ENCODE measurements around the gene NPM1. TPM values are rescaled to one million over a fixed set of nuclear protein-coding genes. Genes with fewer than 3 reads are reported as not detected.
"Not testable (repeated sequence)": the region's sequence is repeated elsewhere in the genome, so short reads cannot be mapped to it uniquely, and the experiment has no call there.

Gene NPM1
- total RNA-seq, 1 donor from 2014 or later, result 420 TPM

- no peak for ATAC-seq
- no peak for DNase-seq
- intact Hi-C loops (cut with micrococcal nuclease), result no loop called here
Measured at GRCh38 chr5:171379961-171380360, 7.7 kb upstream of the NPM1 start.

GRCh38 chr5:171384416-171384815, 3.2 kb upstream of the NPM1 start:
- DNase-seq; ATAC-seq; intact Hi-C loops (cut with micrococcal nuclease): not testable (repeated sequence)

DNA sequence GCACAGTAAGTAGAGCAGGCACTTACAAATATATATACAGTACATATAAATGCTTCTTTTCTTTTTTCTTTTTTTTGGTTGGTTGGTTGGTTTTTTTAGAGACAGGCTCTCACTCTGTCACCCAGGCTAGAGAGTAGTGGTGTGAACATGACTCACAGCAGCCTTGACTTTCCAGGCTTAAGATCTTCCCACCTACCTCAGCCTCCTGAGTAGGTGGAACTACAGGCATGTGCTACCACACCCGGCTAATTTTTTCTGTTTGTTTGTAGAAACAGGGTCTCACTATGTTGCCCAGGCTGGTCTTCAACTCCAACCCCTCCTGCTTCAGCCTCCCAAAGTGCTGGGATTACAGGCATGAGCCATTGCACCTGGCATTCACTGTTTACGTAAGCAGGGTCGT, 2.6 kb upstream of the NPM1 start:
- intact Hi-C loops (cut with micrococcal nuclease); ATAC-seq; DNase-seq: not testable (repeated sequence)

DNA sequence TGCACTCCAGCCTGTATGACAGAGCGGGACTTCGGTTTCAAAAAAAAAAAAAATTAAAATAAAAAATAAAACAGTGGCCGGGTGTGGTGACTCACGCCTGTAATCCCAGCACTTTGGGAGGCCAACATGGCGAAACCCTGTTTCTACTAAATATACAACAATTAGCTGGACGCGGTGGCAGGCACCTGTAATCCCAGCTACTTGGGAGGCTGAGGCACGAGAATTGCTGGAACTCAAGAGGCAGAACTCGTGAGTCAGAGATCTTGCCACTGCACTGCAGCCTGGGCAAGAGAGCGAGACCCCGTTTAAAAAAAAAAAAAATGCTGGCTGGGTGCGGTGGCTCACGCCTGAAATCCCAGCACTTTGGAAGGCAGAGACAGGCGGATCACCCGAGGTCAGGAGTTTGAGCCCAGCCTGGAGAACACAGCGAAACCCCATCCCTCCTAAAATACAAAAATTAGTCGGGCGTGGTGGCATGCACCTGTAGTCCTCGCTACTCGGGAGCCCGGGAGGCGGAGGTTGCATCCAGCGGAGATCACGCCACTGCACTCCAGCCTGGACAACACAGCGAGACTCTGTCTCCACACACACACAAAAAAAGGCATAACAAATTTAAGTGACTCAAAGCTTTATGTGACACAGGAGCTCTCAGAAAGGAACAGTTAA, 1.5 kb upstream of the NPM1 start:
- intact Hi-C loops (cut with micrococcal nuclease), result no loop called here
- DNase-seq, result no peak
- no peak for ATAC-seq

GRCh38 chr5:171386861-171387344, 746 bp upstream of the NPM1 start:
- intact Hi-C loops (cut with micrococcal nuclease), result no loop called here
- DNase-seq (no peak), ATAC-seq (no peak)

GRCh38 chr5:171387970-171388815, 544 bp downstream of the NPM1 start:
- DNase-seq (peak; percentile 81), ATAC-seq (peak; percentile 50)
- intact Hi-C loops (cut with micrococcal nuclease), result no loop called here

DNA sequence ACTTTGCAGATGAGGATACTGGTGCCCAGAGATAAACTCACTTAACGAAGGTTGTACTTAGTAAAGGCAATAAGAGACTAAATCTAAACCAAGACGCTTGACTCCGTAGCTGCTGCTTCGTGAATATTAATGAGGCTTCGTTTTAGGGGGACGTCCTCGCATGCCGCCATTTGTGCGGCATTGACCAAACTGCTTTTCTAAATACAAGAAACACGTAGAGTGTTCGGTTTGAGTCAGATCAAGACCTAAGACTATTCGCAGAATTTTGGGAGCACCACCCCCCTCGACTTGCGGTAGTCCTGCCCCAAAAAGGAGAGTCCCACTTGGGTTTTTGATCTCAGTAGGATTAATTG, 1.1 kb downstream of the NPM1 start:
- intact Hi-C loops (cut with micrococcal nuclease), result no loop called here
- no peak for ATAC-seq
- DNase-seq, result no peak

GRCh38 chr5:171390883-171391677, 3.4 kb downstream of the NPM1 start:
- DNase-seq (no peak), ATAC-seq (no peak)
- intact Hi-C loops (cut with micrococcal nuclease), result no loop called here

GRCh38 chr5:171391996-171392577, 4.4 kb downstream of the NPM1 start:
- ATAC-seq (no peak), DNase-seq (no peak)
- intact Hi-C loops (cut with micrococcal nuclease), result no loop called here

- no peak for ATAC-seq
- intact Hi-C loops (cut with micrococcal nuclease), result no loop called here
- no peak for DNase-seq
Measured at GRCh38 chr5:171392585-171393159, 5.0 kb downstream of the NPM1 start.

GRCh38 chr5:171395042-171395441, 7.4 kb downstream of the NPM1 start:
- no peak for DNase-seq
- intact Hi-C loops (cut with micrococcal nuclease), result no loop called here
- ATAC-seq, result no peak

DNA sequence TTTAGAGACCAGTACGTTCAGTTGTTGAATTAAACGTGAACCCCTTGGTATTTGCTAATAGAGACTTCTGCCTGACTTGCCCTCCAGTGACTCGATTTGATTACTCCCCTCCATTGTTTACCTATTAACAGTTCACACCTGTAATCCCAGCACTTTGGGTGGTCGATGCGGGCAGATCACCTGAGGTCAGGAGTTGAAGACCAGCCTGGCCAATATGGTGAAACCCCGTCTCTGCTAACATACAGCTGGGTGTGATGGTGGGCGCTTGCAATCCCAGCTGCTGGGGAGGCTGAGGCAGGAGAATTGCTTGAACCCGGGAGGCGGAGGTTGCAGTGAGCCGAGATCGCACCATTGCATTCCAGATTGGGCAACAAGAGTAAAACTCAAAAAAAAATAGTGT, 8.9 kb downstream of the NPM1 start:
- intact Hi-C loops (cut with micrococcal nuclease); ATAC-seq; DNase-seq: not testable (repeated sequence)

DNA sequence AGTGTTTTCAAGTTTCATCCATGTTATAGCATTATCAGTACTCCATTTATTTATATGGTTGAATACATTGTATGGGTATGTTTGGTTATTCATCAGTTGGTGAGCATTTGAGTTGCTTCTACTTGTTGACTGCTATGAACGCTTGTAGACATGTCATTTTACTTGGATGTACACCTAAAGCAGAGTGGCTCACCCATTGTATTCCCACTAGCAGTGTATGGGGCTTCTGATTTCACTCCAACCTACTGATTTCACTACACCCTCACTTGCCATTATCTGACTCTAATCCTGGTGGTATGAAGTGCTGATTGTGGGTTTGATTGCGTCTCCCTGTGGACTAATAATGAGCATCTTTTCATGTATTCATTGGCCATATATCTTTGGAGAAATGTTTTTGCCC, 9.5 kb downstream of the NPM1 start:
- no peak for DNase-seq
- ATAC-seq, result no peak
- intact Hi-C loops (cut with micrococcal nuclease), result no loop called here

DNA sequence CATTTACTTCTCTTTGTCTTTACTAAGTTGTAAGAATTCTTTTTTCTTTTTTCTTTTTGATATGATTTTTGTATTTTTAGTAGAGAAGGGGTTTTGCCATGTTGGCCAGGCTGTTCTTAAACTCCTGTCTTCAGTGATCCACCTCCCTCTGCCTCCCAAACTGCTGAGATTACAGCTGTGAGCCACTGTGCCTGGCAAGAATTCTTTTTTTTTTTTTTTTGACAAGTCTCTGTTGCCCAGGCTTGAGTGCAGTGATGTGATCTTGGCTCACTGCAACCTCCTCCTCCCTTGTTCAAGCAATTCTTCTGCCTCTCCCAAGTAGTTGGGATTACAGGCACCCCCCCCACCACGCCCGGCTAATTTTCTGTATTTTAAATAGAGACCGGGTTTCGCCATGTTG, 9.9 kb downstream of the NPM1 start:
- DNase-seq (no peak), ATAC-seq (peak; percentile 22)
- intact Hi-C loops (cut with micrococcal nuclease), result no loop called here

- intact Hi-C loops (cut with micrococcal nuclease); DNase-seq: not testable (repeated sequence)
- peak; percentile 8 for ATAC-seq
Measured at GRCh38 chr5:171398660-171399059, 11.0 kb downstream of the NPM1 start.

DNA sequence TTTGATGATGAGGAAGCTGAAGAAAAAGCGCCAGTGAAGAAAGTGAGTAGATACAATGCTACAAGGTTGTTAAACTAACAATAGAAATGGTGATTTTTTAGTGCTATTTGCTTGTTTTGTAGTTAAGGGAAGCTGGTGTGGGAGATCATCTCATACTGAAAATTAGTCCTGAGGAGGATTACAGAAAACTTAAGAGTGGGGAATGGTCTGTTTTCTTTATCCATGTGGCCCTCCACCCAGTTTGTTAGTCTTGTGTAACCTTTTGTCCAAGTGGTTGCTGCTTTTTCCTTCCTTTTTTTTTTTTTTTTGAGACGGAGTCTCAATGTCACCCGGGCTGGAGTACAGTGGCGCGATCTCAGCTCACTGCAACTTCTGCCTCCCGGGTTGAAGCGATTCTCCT, 12.5 kb downstream of the NPM1 start:
- ATAC-seq, result no peak
- intact Hi-C loops (cut with micrococcal nuclease), result no loop called here
- no peak for DNase-seq

DNA sequence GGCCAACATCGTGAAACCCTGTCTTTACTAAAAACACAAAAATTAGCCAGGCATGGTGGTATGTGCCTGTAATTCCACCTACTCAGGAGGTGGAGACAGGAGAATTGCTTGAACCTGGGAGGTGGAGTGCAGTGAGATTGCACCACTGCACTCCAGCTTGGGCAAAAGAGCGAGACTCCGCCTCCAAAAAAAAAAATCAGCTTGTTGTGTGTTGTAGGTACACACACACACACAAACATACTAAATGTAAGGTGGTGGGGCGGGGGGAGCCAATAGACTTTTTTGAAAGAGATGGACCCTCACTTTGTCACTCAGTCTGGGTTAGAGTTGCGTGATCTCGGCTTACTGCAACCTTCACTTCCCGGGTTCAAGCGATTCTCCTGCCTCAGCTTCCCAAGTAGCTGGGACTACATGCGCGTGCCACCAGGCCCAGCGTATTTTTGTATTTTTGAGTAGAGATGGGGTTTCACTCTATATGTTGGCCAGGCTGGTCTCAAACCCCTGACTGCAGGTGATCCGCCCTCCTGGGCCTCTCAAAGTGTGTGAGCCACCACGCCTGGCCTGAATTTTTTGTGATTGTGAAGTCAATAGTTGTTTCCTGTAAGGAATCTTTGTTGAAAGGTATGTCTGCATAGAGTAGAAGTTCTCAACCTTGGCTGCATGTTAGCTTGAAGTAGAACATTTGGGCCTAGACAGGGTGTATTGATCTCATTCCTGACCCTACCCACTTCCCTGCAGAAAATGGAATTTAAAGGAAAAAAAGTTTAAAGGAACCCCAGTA, 13.7 kb downstream of the NPM1 start:
- DNase-seq (no peak), ATAC-seq (no peak)
- intact Hi-C loops (cut with micrococcal nuclease), result no loop called here

- intact Hi-C loops (cut with micrococcal nuclease); ATAC-seq; DNase-seq: not testable (repeated sequence)
Measured at GRCh38 chr5:171402751-171403150, 15.1 kb downstream of the NPM1 start.

Data from left ventricle myocardium superior (tissue), 1 donor.